ENCODE data around the gene PARD6B. TPM values are rescaled to one million over a fixed set of nuclear protein-coding genes. Genes with fewer than 3 reads are reported as not detected.

PARD6B gene
- polyA plus RNA-seq, 1 donor from 2014 or later = 5.9 TPM

- H3K9ac ChIP-seq (ENCODE audit: low read length) = no peak overlapping the region
- no peaks in the 10 kb centered on the region for H3K9me2 ChIP-seq (ENCODE audit: insufficient read depth, low read length)
- no peaks in the 10 kb centered on the region for H3K79me2 ChIP-seq (replicated peaks; ENCODE audit: insufficient read depth, low read length)
- TF ChIP-seq REST (IDR thresholded peaks at IDR 0.05; ENCODE audit: borderline replicate concordance) = no peak
- TF ChIP-seq TAF1 (IDR thresholded peaks at IDR 0.05; ENCODE audit: low read depth) = no peak
- TF ChIP-seq MXI1 (conservative IDR thresholded peaks at IDR 0.05; ENCODE audit: poor library complexity, severe bottlenecking) = no peak
- TF ChIP-seq EZH2 (IDR thresholded peaks at IDR 0.05; ENCODE audit: borderline replicate concordance, insufficient read depth, low read length, poor library complexity, severe bottlenecking) = no peak
- TF ChIP-seq SMC3 (conservative IDR thresholded peaks at IDR 0.05; ENCODE audit: poor library complexity) = no peak
- TF ChIP-seq, protein P1, sequence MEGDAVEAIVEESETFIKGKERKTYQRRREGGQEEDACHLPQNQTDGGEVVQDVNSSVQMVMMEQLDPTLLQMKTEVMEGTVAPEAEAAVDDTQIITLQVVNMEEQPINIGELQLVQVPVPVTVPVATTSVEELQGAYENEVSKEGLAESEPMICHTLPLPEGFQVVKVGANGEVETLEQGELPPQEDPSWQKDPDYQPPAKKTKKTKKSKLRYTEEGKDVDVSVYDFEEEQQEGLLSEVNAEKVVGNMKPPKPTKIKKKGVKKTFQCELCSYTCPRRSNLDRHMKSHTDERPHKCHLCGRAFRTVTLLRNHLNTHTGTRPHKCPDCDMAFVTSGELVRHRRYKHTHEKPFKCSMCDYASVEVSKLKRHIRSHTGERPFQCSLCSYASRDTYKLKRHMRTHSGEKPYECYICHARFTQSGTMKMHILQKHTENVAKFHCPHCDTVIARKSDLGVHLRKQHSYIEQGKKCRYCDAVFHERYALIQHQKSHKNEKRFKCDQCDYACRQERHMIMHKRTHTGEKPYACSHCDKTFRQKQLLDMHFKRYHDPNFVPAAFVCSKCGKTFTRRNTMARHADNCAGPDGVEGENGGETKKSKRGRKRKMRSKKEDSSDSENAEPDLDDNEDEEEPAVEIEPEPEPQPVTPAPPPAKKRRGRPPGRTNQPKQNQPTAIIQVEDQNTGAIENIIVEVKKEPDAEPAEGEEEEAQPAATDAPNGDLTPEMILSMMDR (IDR thresholded peaks at IDR 0.05; ENCODE audit: poor library complexity, severe bottlenecking) = no peak
- no peak for TF ChIP-seq EP300 (conservative IDR thresholded peaks at IDR 0.05; ENCODE audit: poor library complexity, severe bottlenecking)
- no peak for TF ChIP-seq POLR2AphosphoS5 (IDR thresholded peaks at IDR 0.05)
- no peak for TF ChIP-seq RAD21 (conservative IDR thresholded peaks at IDR 0.05)
- no peaks in the 10 kb centered on the region for H3K36me3 ChIP-seq (ENCODE audit: insufficient read depth, low read length)
- H3K9me3 ChIP-seq (ENCODE audit: low read length) = no peaks in the 10 kb centered on the region
- H3K27me3 ChIP-seq (ENCODE audit: insufficient read depth, low read depth, low read length) = no peaks in the 10 kb centered on the region
- H3K4me3 ChIP-seq (ENCODE audit: low read length) = no peak overlapping the region
- no peak overlapping the region for H3K27ac ChIP-seq (ENCODE audit: low read length)
- H4K20me1 ChIP-seq (ENCODE audit: insufficient read depth) = no peaks in the 10 kb centered on the region
- H3F3A ChIP-seq (ENCODE audit: insufficient read depth, low read length, poor library complexity, severe bottlenecking) = no peaks in the 10 kb centered on the region
- H2AFZ ChIP-seq (ENCODE audit: low read depth, low read length) = no peak overlapping the region
- H3K4me2 ChIP-seq (ENCODE audit: low read length) = no peak overlapping the region
Observed at GRCh38 chr20:50709636-50709973, 21.8 kb upstream of the PARD6B start.

DNA sequence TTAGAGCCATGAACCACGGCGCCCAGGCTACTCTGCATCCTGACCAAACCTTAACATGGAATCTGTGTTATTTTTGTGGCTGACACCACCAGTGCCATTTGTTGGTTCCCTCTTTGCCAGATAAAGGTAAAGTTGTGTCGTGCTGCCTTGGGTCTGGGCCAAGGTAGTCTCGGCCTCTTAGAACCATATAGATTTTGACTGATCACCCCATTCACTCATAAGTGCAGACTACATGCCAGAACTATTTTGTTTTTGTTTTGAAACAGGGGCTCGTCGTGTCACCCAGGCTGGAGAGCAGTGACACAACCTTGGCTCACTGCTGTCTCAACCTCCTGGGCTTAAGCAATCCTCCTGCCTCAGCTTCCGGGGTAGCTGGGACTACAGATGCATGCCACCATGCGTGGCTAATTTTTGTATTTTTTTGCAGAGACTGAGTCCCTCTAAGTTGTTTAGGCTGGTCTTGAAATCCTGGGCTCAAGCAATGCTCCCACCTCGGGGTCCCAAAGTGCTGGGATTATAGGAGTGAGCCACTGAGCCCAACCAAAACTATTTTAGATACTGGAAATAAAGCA, 20.8 kb upstream of the PARD6B start:
- Histone ChIP-seq H3K9ac (ENCODE audit: low read length) (no peak overlapping the region), H3K36me3 (ENCODE audit: insufficient read depth, low read length) (no peaks in the 10 kb centered on the region), H3K4me2 (ENCODE audit: low read length) (no peak overlapping the region), H3K9me2 (ENCODE audit: insufficient read depth, low read length) (no peaks in the 10 kb centered on the region), H4K20me1 (ENCODE audit: insufficient read depth) (no peaks in the 10 kb centered on the region), H3K79me2 (replicated peaks; ENCODE audit: insufficient read depth, low read length) (no peaks in the 10 kb centered on the region), H3K9me3 (ENCODE audit: low read length) (no peaks in the 10 kb centered on the region), H3K27me3 (ENCODE audit: insufficient read depth, low read depth, low read length) (no peaks in the 10 kb centered on the region), H3F3A (ENCODE audit: insufficient read depth, low read length, poor library complexity, severe bottlenecking) (no peaks in the 10 kb centered on the region), H3K4me3 (ENCODE audit: low read length) (no peak overlapping the region), H3K27ac (ENCODE audit: low read length) (no peak overlapping the region), H2AFZ (ENCODE audit: low read depth, low read length) (no peak overlapping the region)
- TF ChIP-seq RAD21 (conservative IDR thresholded peaks at IDR 0.05) (no peak), REST (IDR thresholded peaks at IDR 0.05; ENCODE audit: borderline replicate concordance) (no peak), SMC3 (conservative IDR thresholded peaks at IDR 0.05; ENCODE audit: poor library complexity) (no peak), EZH2 (IDR thresholded peaks at IDR 0.05; ENCODE audit: borderline replicate concordance, insufficient read depth, low read length, poor library complexity, severe bottlenecking) (no peak), EP300 (conservative IDR thresholded peaks at IDR 0.05; ENCODE audit: poor library complexity, severe bottlenecking) (no peak), TAF1 (IDR thresholded peaks at IDR 0.05; ENCODE audit: low read depth) (no peak), POLR2AphosphoS5 (IDR thresholded peaks at IDR 0.05) (no peak), MXI1 (conservative IDR thresholded peaks at IDR 0.05; ENCODE audit: poor library complexity, severe bottlenecking) (no peak)
- TF ChIP-seq, protein P1 (IDR thresholded peaks at IDR 0.05; ENCODE audit: poor library complexity, severe bottlenecking) = no peak

Data from neural cell (in vitro differentiated cells).